CD4-positive, alpha-beta T cell (primary cell): ENCODE measurements around the gene CTTN. TPM values are rescaled to one million over a fixed set of nuclear protein-coding genes. Genes with fewer than 3 reads are reported as not detected.
A peak's percentile ranks its signal among the peaks of the same experiment; 100 is the strongest.

Experiments used
- ATAC-seq: fragments of 200-7000 bp; cut with Tn5 transposase; one replicate; pipeline ENCODE4 v1.10.0; 2022; ENCODE audit warnings: mild to moderate bottlenecking; ENCODE audit not compliant: poor library complexity
- CTCF ChIA-PET: fragments of 350-600 bp; sonication (Branson Sonifier 250); formaldehyde crosslinking; loops from one replicate; lab custom pipeline; 2021; ENCODE audit warnings: antibody characterized with exemption, inconsistent platforms; lab: Charles Lee
- POLR2A ChIA-PET: fragments of 350-600 bp; sonication (Branson Sonifier 250); formaldehyde crosslinking; loops from one replicate; lab custom pipeline; 2021; ENCODE audit warnings: antibody characterized with exemption, inconsistent platforms; lab: Charles Lee
- DNase-seq, 14 experiments: peaks; one replicate each; pipeline ENCODE4 v3.0.0-alpha.2; 2013 to 2020; ENCODE audit warnings: mixed read lengths in 2 of 14
- H3K27ac ChIP-seq, 2 donors: one replicate each; pipeline versions ENCODE4 v1.5.1 to v1.7.0; 2013; ENCODE audit warnings: low read length in 2 of 2, low read depth in 1 of 2, mild to moderate bottlenecking in 1 of 2
- H3K27me3 ChIP-seq, 2 experiments: 1 replicate in 1 of 2; 2 replicates in 1 of 2; pipeline versions ENCODE4 v1.6.1 to v1.7.0; 2013; ENCODE audit warnings: low read length in 2 of 2, control low read depth in 1 of 2, mild to moderate bottlenecking in 1 of 2, moderate library complexity in 1 of 2; ENCODE audit not compliant: insufficient read depth in 2 of 2, control insufficient read depth in 1 of 2
- H3K36me3 ChIP-seq: one replicate; pipeline ENCODE4 v1.6.1; 2013; ENCODE audit warnings: low read length, control low read depth; ENCODE audit not compliant: insufficient read depth
- H3K4me1 ChIP-seq: one replicate; pipeline ENCODE4 v1.6.1; 2013; ENCODE audit warnings: low read length, control low read depth; ENCODE audit not compliant: insufficient read depth
- H3K4me3 ChIP-seq: one replicate; pipeline ENCODE4 v1.5.1; 2013; ENCODE audit warnings: mild to moderate bottlenecking, low read length, moderate library complexity
- H3K9me3 ChIP-seq, 2 experiments: 1 replicate in 1 of 2; 2 replicates in 1 of 2; pipeline versions ENCODE4 v1.6.1 to v1.7.0; 2013; ENCODE audit warnings: low read length in 2 of 2, mild to moderate bottlenecking in 2 of 2, control low read depth in 1 of 2, moderate library complexity in 1 of 2; ENCODE audit not compliant: control insufficient read depth in 1 of 2, insufficient read depth in 1 of 2
- H3K27ac Mint-ChIP-seq: one replicate; pipeline ENCODE4 v1.8.0; 2020; ENCODE audit warnings: mixed read lengths
- H3K27me3 Mint-ChIP-seq: one replicate; pipeline ENCODE4 v1.8.0; 2021; ENCODE audit warnings: mixed read lengths
- H3K36me3 Mint-ChIP-seq: one replicate; pipeline ENCODE4 v1.8.0; 2021; ENCODE audit warnings: low read depth, mixed read lengths
- H3K4me1 Mint-ChIP-seq: one replicate; pipeline ENCODE4 v1.8.0; 2021; ENCODE audit warnings: low read depth, mixed read lengths
- H3K4me3 Mint-ChIP-seq: one replicate; pipeline ENCODE4 v1.8.0; 2020; ENCODE audit warnings: mild to moderate bottlenecking, mixed read lengths
- H3K9me3 Mint-ChIP-seq: one replicate; pipeline ENCODE4 v1.8.0; 2020; ENCODE audit warnings: mixed read lengths
- CTCF ChIP-seq: fragments of 200-600 bp; IDR thresholded peaks from one replicate; pipeline ENCODE4 v1.8.0; 2022; ENCODE audit warnings: antibody characterized with exemption, mild to moderate bottlenecking
- intact Hi-C, 2 experiments: fragments of 100-400 bp; cut with DNase I in 1 of 2; cut with micrococcal nuclease in 1 of 2; formaldehyde crosslinking; loops; one replicate each; pipeline versions ENCODE4 v1.15.1 to v1.9.0; 2023 to 2025; cut with DNase I, micrococcal nuclease
- total RNA-seq, 174 experiments: library from RNA in 2 of 174; stranded (reverse) in 2 of 174; gene quantifications; one replicate each; pipeline ENCODE4 v1.2.3 and lab custom pipeline; 2021 to 2026

CTTN gene
- total RNA-seq, 2 experiments from 2014 or later, result 0.45 to 0.80 TPM

GRCh38 chr11:70470127-70470526 is 71.8 kb downstream of the CTTN start:
- Mint-ChIP-seq H3K9me3 (no peaks in the 10 kb centered on the region), H3K4me1 (no peaks in the 10 kb centered on the region), H3K4me3 (no peak overlapping the region), H3K27ac (no peak overlapping the region), H3K36me3 (no peaks in the 10 kb centered on the region), H3K27me3 (peaks cover 8% of the 10 kb centered on the region)
- ATAC-seq (no peak), DNase-seq (no peak)
- POLR2A ChIA-PET, result no interaction called here
- no peak overlapping the region for H3K4me3 ChIP-seq
- H3K27ac ChIP-seq, result no peak overlapping the region
- no peak for TF ChIP-seq CTCF
- no peaks in the 10 kb centered on the region for H3K9me3 ChIP-seq
- no peaks in the 10 kb centered on the region for H3K27me3 ChIP-seq
- CTCF ChIA-PET, result no interaction called here
- no peaks in the 10 kb centered on the region for H3K4me1 ChIP-seq
- intact Hi-C loops, result no loop called here
- H3K36me3 ChIP-seq, result no peaks in the 10 kb centered on the region

GRCh38 chr11:70471254-70471653 is 72.9 kb downstream of the CTTN start:
- H3K36me3 Mint-ChIP-seq, result no peaks in the 10 kb centered on the region
- intact Hi-C loops, result no loop called here

GRCh38 chr11:70472240-70472639 is 73.9 kb downstream of the CTTN start:
- no peak for TF ChIP-seq CTCF
- POLR2A ChIA-PET, result no interaction called here
- Histone ChIP-seq H3K4me1 (no peaks in the 10 kb centered on the region), H3K36me3 (no peaks in the 10 kb centered on the region), H3K27me3 (no peaks in the 10 kb centered on the region), H3K27ac (no peak overlapping the region), H3K9me3 (no peaks in the 10 kb centered on the region), H3K4me3 (no peak overlapping the region)
- intact Hi-C loops, result no loop called here
- Mint-ChIP-seq H3K36me3 (no peaks in the 10 kb centered on the region), H3K4me1 (no peaks in the 10 kb centered on the region), H3K4me3 (no peak overlapping the region), H3K27me3 (no peaks in the 10 kb centered on the region), H3K27ac (no peak overlapping the region), H3K9me3 (no peaks in the 10 kb centered on the region)
- ATAC-seq, result no peak
- DNase-seq, result peak in 1 of 14 experiments; percentile 2
- CTCF ChIA-PET, result no interaction called here

More at GRCh38 chr11:70471254-70471653, 72.9 kb downstream of the CTTN start:
- ATAC-seq (peak; percentile 37), DNase-seq (peak in 4 of 14 experiments; percentile 6 to 32 (median 28))
- H3K36me3 ChIP-seq, result no peaks in the 10 kb centered on the region
- no peaks in the 10 kb centered on the region for H3K27me3 Mint-ChIP-seq
- H3K9me3 ChIP-seq, result no peaks in the 10 kb centered on the region
- no peaks in the 10 kb centered on the region for H3K27me3 ChIP-seq
- H3K27ac ChIP-seq, result no peak overlapping the region
- no peak for TF ChIP-seq CTCF
- H3K27ac Mint-ChIP-seq, result no peak overlapping the region
- H3K4me3 Mint-ChIP-seq, result no peak overlapping the region
- no peaks in the 10 kb centered on the region for H3K4me1 Mint-ChIP-seq
- no peaks in the 10 kb centered on the region for H3K9me3 Mint-ChIP-seq
- no peak overlapping the region for H3K4me3 ChIP-seq
- CTCF ChIA-PET, result no interaction called here
- no peaks in the 10 kb centered on the region for H3K4me1 ChIP-seq
- POLR2A ChIA-PET, result no interaction called here
